Measurements from ENCODE around the gene TMCC2.
"Not testable (repeated sequence)": the region's sequence is repeated elsewhere in the genome, so short reads cannot be mapped to it uniquely, and the experiment has no call there.

Gene TMCC2

DNA sequence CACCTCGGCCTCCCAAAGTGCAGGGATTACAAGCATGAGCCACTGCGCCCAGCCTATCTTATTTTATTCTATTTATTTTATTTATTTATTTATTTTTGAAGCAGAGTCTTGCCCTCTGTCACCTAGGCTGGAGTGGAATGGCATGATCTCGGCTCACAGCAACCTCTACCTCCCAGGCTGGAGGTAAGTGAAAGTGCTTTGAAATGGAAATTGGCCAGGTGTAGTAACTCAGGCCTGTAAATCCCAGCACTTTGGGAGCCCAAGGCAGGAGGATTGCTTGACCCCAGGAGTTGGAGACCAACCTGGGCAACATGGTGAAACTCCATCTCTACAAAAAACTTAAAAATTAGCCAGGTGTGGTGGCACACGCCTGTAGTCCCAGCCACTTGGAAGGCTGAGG lies 11.2 kb upstream of the TMCC2 start:
- DNase-seq: no peak

DNA sequence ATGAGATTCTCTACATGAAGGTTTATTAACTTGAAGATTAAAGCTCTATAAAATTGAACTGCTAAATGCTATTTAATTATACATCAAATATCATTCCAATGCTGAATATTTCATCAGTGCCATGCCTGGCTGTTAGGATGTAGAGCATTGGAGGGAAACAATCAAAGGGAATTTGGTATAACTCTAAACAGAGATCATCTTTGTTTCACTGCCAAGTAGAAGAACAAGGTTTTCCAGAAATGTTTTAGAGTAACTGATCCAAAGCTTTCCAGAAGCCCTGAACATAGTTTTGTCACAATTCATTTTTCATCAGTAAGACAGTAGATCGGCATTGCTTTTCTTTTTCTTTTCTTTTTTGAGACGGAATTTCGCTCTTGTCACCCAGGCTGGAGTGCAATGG lies 10.3 kb upstream of the TMCC2 start:
- DNase-seq: no peak

DNA sequence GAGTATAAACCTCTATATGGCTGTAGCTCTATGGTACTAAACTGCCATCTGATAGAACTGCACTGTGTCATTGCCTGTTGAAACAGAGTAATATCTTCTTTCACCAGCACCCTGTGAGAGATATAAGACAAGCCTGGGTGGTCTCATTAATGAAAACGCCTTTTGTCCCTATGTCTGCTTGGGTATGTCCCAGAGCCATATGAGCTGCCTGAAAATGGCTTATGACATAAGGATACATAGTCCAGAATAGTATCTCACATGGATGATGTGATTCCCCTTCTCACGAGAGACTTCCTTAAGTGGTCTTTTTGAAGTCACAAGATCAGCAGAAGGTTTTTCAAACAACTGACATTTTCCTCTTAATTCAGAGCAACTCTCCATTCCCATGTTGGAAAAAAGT lies 7.3 kb upstream of the TMCC2 start:
- no peak for DNase-seq

GRCh38 chr1:205224736-205225135 lies 3.0 kb upstream of the TMCC2 start:
- no peak for DNase-seq

DNA sequence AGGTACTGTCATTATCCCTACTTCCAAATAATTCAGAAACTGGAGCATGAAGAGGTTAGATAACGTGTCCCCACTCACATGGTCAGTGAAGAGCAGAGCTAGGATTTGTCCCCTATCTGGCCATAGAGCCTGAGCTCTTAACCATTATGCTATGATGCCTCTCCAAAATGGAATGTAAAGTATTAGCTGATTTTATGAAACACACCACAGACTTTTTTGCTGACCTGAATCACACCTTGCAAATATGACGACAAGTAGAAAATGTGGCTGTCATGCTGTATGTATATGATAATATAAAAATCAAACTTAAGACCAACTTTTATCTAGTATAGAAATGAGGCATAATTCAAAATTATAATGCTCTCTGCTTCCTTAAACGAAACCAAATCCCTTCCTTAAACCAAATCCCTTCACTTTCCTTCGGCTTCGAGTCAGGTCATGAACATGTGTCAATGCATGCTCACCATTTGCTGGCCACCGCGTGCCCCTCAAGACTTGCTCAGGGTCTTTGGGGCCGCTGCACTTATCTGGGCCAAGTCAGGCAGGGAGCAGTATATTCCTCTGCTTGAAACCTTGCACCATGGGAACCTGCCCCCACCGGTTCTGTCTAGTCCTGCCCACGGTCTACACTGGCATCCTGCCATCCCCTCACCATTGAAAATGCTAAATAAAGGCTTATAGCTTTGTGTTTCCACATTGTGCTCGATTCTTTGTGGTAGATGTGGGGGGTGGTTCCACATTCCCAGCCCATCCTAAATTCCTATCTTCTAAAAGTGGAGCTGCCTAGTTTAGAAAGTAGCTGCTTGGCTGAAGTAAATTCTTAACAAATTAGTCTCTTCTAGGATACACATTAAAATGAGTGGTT lies 1.6 kb upstream of the TMCC2 start:
- DNase-seq: no peak

- no peak for DNase-seq
Measured at GRCh38 chr1:205226868-205227583, 720 bp upstream of the TMCC2 start.

- peak; percentile 12 for DNase-seq
Measured at GRCh38 chr1:205228093-205228521, 361 bp downstream of the TMCC2 start.

GRCh38 chr1:205229399-205229871 lies 1.7 kb downstream of the TMCC2 start:
- DNase-seq: peak; percentile 80

GRCh38 chr1:205229916-205230700 lies 2.4 kb downstream of the TMCC2 start:
- DNase-seq: no peak

- no peak for DNase-seq
Measured at GRCh38 chr1:205230982-205231381, 3.2 kb downstream of the TMCC2 start.

DNA sequence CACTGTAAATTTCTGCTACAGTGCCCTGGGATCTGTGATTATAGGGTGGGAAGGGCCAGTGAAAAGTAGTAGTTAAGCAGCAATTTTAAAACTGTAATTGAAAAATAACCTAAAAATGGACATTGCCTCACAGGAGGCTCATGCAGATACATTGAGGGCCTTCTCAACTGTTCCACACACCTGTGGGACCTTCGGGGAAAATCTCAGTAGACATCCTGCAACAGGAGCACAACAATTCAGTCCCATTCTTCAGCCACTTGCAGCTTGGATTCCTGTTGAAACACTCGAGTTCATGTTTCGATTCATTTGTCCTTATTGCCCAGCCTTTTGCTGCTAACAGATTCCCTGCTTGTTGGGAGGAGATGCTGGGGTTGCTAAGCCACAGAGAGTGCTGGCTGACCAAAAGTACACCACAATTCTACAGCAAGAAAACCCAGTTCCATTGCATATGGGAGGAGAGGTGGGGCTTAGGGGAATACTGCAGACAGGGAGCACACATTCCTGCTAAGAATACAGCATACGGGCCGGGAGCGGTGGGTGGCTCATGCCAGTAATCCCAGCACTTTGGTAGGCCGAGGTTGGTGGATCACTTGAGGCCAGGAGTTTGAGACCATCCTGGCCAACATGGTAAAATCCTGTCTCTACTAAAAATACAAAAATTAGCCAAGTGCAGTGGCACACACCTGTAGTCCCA lies 4.5 kb downstream of the TMCC2 start:
- no peak for DNase-seq

DNA sequence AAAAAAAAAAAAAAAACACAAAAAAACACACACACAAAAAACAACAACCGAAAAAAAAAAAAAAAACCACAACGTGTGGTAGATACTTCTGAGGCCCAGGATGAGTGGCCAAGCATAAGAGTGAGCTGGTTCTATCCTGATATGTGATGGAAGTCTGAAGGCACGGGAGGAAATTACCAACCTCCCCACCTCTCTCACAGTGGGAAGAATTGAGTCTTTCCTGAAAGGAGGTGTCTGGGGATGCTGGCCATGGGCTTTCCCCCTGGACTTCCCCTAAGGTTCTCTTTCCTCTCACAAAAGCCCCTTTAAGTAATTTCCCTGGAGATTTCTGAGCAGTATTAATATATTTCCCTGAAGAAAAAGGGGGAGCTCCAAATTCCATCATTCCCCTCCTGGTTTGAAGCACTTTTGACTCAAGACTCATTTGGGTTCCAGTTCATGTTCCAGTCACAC lies 5.2 kb downstream of the TMCC2 start:
- DNase-seq: no peak

GRCh38 chr1:205233986-205234385 lies 6.2 kb downstream of the TMCC2 start:
- not testable (repeated sequence) for DNase-seq

- DNase-seq: no peak
Measured at GRCh38 chr1:205235951-205236350, 8.2 kb downstream of the TMCC2 start.

DNA sequence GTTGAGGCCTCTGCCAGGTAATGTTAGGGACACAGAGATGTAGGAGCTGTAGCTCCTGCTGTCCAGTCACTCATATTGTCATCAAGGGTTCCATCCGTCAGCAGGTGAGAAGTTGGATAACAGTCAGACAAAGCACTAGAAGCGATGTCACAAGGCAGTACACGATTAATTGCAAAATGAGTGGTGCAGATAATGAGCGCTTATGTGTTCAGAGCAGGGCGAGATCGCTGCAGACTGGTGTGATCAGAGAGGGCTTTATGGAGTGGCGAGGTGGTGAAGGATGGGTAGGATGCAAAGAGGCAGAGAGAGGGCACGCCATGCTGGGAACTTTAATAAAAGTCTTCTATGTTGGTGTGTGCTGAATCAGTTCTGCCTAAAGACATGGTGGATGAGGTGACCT lies 8.8 kb downstream of the TMCC2 start:
- no peak for DNase-seq

GRCh38 chr1:205236951-205237475 lies 9.3 kb downstream of the TMCC2 start:
- DNase-seq: no peak

DNA sequence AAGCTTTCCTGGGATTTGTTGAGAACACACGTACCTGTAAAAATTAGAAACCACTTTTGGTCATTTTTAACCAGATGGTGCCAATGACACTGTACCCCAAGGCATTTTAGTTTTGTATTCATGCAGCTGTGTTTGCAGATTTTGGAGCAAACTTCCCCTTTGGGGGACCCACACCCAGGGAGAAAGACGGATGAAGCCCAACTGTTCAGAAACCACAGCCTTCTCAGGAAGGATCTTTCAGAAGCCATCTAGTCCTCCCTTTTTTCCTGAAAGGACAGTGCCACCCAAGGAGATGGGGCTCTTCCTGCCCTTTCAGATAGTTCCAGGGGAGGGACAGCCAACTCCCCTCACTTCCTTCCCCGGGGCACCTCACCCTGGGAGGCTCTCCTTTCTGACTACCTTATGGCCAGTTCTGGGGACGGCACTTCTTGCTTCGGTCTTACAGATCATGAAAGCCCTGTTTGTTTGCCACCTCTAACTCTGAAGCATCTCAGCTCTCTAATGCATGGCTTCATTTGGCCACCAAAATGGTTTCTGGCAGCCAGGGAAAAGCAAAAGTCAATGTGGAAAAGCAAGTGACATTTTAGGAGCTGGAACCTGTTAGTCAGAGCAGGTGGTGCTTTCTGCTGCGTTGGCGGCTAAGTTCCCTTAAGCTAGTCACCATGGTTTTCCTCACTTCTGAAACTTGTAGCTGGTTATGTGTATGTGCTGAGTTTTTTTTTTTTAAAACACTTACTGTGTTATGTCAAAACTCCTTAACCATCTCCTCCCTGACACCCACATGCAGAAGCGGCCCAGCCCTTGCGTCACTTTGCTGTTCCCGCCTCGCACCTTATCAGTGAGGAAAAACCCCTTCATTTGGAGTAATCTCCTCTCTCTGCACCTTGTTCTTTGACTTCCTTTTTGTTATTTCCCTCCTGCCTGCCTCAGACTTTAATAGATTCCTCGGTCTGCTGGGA lies 10.1 kb downstream of the TMCC2 start:
- DNase-seq: no peak

GRCh38 chr1:205239078-205239477 lies 11.3 kb downstream of the TMCC2 start:
- DNase-seq: no peak

DNA sequence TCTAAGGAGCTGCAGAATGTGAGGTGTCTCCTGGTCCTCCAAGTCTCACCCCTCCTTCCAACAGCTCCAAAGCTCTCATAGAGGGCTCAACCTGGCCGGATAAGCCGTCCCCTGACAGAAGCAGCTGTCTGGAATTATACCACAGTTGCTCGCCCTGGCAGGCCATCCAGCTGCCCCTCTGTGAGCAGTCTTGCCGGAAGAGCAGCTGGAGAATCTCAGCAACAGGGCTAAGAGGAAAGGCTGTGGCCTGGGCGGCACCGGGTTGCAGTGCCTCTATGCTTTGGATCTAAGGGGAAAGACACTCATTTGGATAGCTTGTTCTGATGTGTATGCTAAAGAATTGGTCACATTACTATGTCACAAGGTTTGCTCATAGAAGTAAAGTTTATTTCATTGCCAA lies 12.4 kb downstream of the TMCC2 start:
- DNase-seq: no peak

DNA sequence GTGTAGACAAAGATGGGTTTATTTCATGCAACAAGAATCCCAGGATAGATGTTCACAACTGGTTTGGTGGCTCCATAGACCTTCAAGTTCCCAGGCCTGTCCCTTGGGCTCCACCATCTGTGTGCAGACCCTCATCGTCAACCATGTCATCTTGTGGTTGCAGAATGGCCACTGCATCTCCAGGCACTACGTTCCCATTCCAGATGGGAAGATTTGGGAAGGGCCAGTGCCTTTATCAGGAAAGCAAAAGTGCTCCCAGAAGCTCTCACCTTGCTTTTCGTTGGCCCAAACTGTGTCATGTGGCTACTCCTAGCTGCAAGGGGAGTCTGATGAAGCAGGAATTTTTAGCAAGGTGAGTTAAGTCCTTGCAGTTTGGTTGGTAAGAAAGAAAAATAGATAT lies 12.8 kb downstream of the TMCC2 start:
- no peak for DNase-seq

Data from CD4-positive, alpha-beta T cell treated with Interleukin-6 for 4 hours (primary cell).